Panc1 (cell line): ENCODE data around the gene TXK.

Experiments used
- SIN3A ChIP-seq: IDR thresholded peaks from 2 replicates; pipeline ENCODE4 v1.6.1; 2012; ENCODE audit warnings: low read depth, mild to moderate bottlenecking, low read length, moderate library complexity, borderline replicate concordance; ENCODE audit not compliant: insufficient read depth
- TCF7L2 ChIP-seq: IDR thresholded peaks from 2 replicates; pipeline ENCODE4 v1.6.1; 2011; ENCODE audit warnings: mild to moderate bottlenecking, low read depth, low read length, inconsistent platforms
- TF ChIP-seq, protein P1 (sequence below): fragments of 450-650 bp; IDR thresholded peaks from 2 replicates; pipeline ENCODE4 v1.5.1; 2017; ENCODE audit warnings: mild to moderate bottlenecking

DNA sequence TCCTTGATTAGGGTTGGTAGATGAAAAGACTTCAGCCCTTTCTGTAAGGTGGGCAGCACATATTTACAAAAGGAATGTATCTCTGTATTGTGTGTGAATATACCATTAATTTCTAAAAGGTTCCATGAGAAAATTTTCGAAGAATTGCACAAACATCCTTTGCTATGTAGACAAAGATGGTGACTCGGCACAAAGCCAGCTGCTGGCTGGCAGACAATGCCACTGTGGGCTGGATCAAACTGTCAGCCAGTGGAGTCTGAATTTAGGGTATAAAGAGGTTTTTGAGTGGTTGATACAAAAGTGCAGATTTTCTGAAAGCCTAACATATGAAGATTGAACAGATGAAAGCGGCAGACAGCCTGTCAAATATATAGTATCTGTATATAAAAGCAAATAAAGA is 5.6 kb upstream of the TXK start:
- TF ChIP-seq TCF7L2 (no peak), SIN3A (no peak)
- TF ChIP-seq, protein P1, sequence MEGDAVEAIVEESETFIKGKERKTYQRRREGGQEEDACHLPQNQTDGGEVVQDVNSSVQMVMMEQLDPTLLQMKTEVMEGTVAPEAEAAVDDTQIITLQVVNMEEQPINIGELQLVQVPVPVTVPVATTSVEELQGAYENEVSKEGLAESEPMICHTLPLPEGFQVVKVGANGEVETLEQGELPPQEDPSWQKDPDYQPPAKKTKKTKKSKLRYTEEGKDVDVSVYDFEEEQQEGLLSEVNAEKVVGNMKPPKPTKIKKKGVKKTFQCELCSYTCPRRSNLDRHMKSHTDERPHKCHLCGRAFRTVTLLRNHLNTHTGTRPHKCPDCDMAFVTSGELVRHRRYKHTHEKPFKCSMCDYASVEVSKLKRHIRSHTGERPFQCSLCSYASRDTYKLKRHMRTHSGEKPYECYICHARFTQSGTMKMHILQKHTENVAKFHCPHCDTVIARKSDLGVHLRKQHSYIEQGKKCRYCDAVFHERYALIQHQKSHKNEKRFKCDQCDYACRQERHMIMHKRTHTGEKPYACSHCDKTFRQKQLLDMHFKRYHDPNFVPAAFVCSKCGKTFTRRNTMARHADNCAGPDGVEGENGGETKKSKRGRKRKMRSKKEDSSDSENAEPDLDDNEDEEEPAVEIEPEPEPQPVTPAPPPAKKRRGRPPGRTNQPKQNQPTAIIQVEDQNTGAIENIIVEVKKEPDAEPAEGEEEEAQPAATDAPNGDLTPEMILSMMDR, result no peak
